Mononuclear cell (primary cell): Measurements from ENCODE around the gene CD38. TPM values are rescaled to one million over a fixed set of nuclear protein-coding genes. Genes with fewer than 3 reads are reported as not detected.
"Not testable (repeated sequence)": the region's sequence is repeated elsewhere in the genome, so short reads cannot be mapped to it uniquely, and the experiment has no call there.

Experiments used
- H3K27me3 ChIP-seq: 2 replicates; pipeline ENCODE4 v1.6.0; 2011; ENCODE audit warnings: low read length, control low read depth; ENCODE audit not compliant: insufficient read depth
- H3K4me1 ChIP-seq: 2 replicates; pipeline ENCODE4 v1.5.1; 2011; ENCODE audit warnings: mild to moderate bottlenecking, low read length, control low read depth; ENCODE audit not compliant: insufficient read depth
- H3K4me3 ChIP-seq: 2 replicates; pipeline ENCODE4 v1.5.1; 2011; ENCODE audit warnings: mild to moderate bottlenecking, low read length, moderate library complexity
- H3K9me3 ChIP-seq: 2 replicates; pipeline ENCODE4 v1.5.1; 2011; ENCODE audit warnings: low read depth, mild to moderate bottlenecking, control low read depth, low read length
- total RNA-seq: library from RNA; depleted of rRNA; stranded (reverse); fragments of >200 nt; gene quantifications from one replicate; pipeline ENCODE4 v1.2.3, GENCODE V29; 2012

The CD38 gene
- total RNA-seq, 1 donor = 7.5 TPM

GRCh38 chr4:15777697-15778288 lies 335 bp upstream of the CD38 start:
- H3K27me3 ChIP-seq = no peaks in the 10 kb centered on the region
- peak overlapping the region; percentile 43 for H3K4me3 ChIP-seq
- H3K9me3 ChIP-seq = no peaks in the 10 kb centered on the region
- H3K4me1 ChIP-seq = peaks cover 58% of the 10 kb centered on the region

- H3K4me1 ChIP-seq = peaks cover 70% of the 10 kb centered on the region
- no peaks in the 10 kb centered on the region for H3K27me3 ChIP-seq
- H3K4me3 ChIP-seq = peak overlapping the region; percentile 43
- H3K9me3 ChIP-seq = no peaks in the 10 kb centered on the region
These were observed 1.2 kb downstream of the CD38 start for GRCh38 chr4:15779306-15779705.

GRCh38 chr4:15779809-15780208 lies 1.7 kb downstream of the CD38 start:
- peaks cover 71% of the 10 kb centered on the region for H3K4me1 ChIP-seq
- no peaks in the 10 kb centered on the region for H3K27me3 ChIP-seq
- no peak overlapping the region for H3K4me3 ChIP-seq
- no peaks in the 10 kb centered on the region for H3K9me3 ChIP-seq

- Histone ChIP-seq H3K27me3 (no peaks in the 10 kb centered on the region), H3K4me3 (no peak overlapping the region), H3K4me1 (peaks cover 71% of the 10 kb centered on the region), H3K9me3 (no peaks in the 10 kb centered on the region)
These were observed 3.4 kb downstream of the CD38 start for GRCh38 chr4:15781427-15782095.

GRCh38 chr4:15783676-15784075 lies 5.5 kb downstream of the CD38 start:
- peaks cover 55% of the 10 kb centered on the region for H3K4me1 ChIP-seq
- H3K27me3 ChIP-seq = no peaks in the 10 kb centered on the region
- no peak overlapping the region for H3K4me3 ChIP-seq
- no peaks in the 10 kb centered on the region for H3K9me3 ChIP-seq

- H3K4me3 ChIP-seq = no peak overlapping the region
- no peaks in the 10 kb centered on the region for H3K9me3 ChIP-seq
- peaks cover 46% of the 10 kb centered on the region for H3K4me1 ChIP-seq
- no peaks in the 10 kb centered on the region for H3K27me3 ChIP-seq
These were observed 7.0 kb downstream of the CD38 start for GRCh38 chr4:15784959-15785634.

- no peaks in the 10 kb centered on the region for H3K27me3 ChIP-seq
- H3K4me3 ChIP-seq = no peak overlapping the region
- no peaks in the 10 kb centered on the region for H3K9me3 ChIP-seq
- peaks cover 30% of the 10 kb centered on the region for H3K4me1 ChIP-seq
These were observed 8.6 kb downstream of the CD38 start for GRCh38 chr4:15786743-15787142.

GRCh38 chr4:15792974-15793373 lies 14.8 kb downstream of the CD38 start:
- no peak overlapping the region for H3K4me3 ChIP-seq
- H3K4me1 ChIP-seq = no peaks in the 10 kb centered on the region
- no peaks in the 10 kb centered on the region for H3K9me3 ChIP-seq
- no peaks in the 10 kb centered on the region for H3K27me3 ChIP-seq

- no peaks in the 10 kb centered on the region for H3K9me3 ChIP-seq
- H3K4me1 ChIP-seq = no peaks in the 10 kb centered on the region
- H3K4me3 ChIP-seq = no peak overlapping the region
- H3K27me3 ChIP-seq = no peaks in the 10 kb centered on the region
These were observed 15.6 kb downstream of the CD38 start for GRCh38 chr4:15793506-15794363.

- Histone ChIP-seq H3K9me3 (no peaks in the 10 kb centered on the region), H3K27me3 (no peaks in the 10 kb centered on the region), H3K4me1 (no peaks in the 10 kb centered on the region), H3K4me3 (no peak overlapping the region)
These were observed 16.3 kb downstream of the CD38 start for GRCh38 chr4:15794426-15794825.

GRCh38 chr4:15794905-15795304 lies 16.8 kb downstream of the CD38 start:
- no peaks in the 10 kb centered on the region for H3K27me3 ChIP-seq
- H3K4me3 ChIP-seq = no peak overlapping the region
- H3K9me3 ChIP-seq = no peaks in the 10 kb centered on the region
- peaks cover 4% of the 10 kb centered on the region for H3K4me1 ChIP-seq

- H3K4me1 ChIP-seq = peaks cover 6% of the 10 kb centered on the region
- no peak overlapping the region for H3K4me3 ChIP-seq
- H3K27me3 ChIP-seq = no peaks in the 10 kb centered on the region
- H3K9me3 ChIP-seq = no peaks in the 10 kb centered on the region
These were observed 19.2 kb downstream of the CD38 start for GRCh38 chr4:15797320-15797719.

- Histone ChIP-seq H3K4me1 (peaks cover 6% of the 10 kb centered on the region), H3K9me3 (no peaks in the 10 kb centered on the region), H3K4me3 (no peak overlapping the region), H3K27me3 (no peaks in the 10 kb centered on the region)
These were observed 21.0 kb downstream of the CD38 start for GRCh38 chr4:15799141-15799540.

- no peaks in the 10 kb centered on the region for H3K9me3 ChIP-seq
- H3K4me3 ChIP-seq = no peak overlapping the region
- no peaks in the 10 kb centered on the region for H3K27me3 ChIP-seq
- H3K4me1 ChIP-seq = peaks cover 6% of the 10 kb centered on the region
These were observed 21.6 kb downstream of the CD38 start for GRCh38 chr4:15799701-15800100.

- not testable (repeated sequence) for H3K27me3 ChIP-seq, H3K9me3 ChIP-seq
These were observed 24.4 kb downstream of the CD38 start for GRCh38 chr4:15802497-15802896.

More at GRCh38 chr4:15802497-15802896, 24.4 kb downstream of the CD38 start:
- not testable (repeated sequence) for H3K4me3 ChIP-seq
- peaks cover 19% of the 10 kb centered on the region for H3K4me1 ChIP-seq
